GM12872 (cell line): ENCODE measurements around the gene DLL1.

Experiments used
- CTCF ChIP-seq: IDR thresholded peaks from 3 replicates; pipeline ENCODE4 v1.5.1; 2011; ENCODE audit warnings: low read depth, mild to moderate bottlenecking, low read length, moderate library complexity; ENCODE audit not compliant: insufficient read depth

DLL1 gene

GRCh38 chr6:170243386-170243785, 47.5 kb downstream of the DLL1 start:
- TF ChIP-seq CTCF, result no peak

GRCh38 chr6:170238741-170239565, 51.9 kb downstream of the DLL1 start:
- TF ChIP-seq CTCF, result no peak

GRCh38 chr6:170237999-170238740, 52.7 kb downstream of the DLL1 start:
- no peak for TF ChIP-seq CTCF

GRCh38 chr6:170236131-170236836, 54.6 kb downstream of the DLL1 start:
- TF ChIP-seq CTCF, result no peak

- TF ChIP-seq CTCF, result no peak
Measured at GRCh38 chr6:170235391-170236125, 55.3 kb downstream of the DLL1 start.

GRCh38 chr6:170234419-170234818, 56.5 kb downstream of the DLL1 start:
- no peak for TF ChIP-seq CTCF
